ENCODE data around the gene LRRFIP2.
A peak's percentile ranks its signal among the peaks of the same experiment; 100 is the strongest.
"Not testable (repeated sequence)": the region's sequence is repeated elsewhere in the genome, so short reads cannot be mapped to it uniquely, and the experiment has no call there.

Gene LRRFIP2

GRCh38 chr3:37148208-37148607 lies 26.2 kb downstream of the LRRFIP2 start:
- no peak for DNase-seq (ENCODE audit: low read depth in 1 of 2, low spot score in 1 of 2)
- no peak for TF ChIP-seq SPI1 (IDR thresholded peaks at IDR 0.05; ENCODE audit: borderline replicate concordance, low read depth)
- TF ChIP-seq, protein P1, sequence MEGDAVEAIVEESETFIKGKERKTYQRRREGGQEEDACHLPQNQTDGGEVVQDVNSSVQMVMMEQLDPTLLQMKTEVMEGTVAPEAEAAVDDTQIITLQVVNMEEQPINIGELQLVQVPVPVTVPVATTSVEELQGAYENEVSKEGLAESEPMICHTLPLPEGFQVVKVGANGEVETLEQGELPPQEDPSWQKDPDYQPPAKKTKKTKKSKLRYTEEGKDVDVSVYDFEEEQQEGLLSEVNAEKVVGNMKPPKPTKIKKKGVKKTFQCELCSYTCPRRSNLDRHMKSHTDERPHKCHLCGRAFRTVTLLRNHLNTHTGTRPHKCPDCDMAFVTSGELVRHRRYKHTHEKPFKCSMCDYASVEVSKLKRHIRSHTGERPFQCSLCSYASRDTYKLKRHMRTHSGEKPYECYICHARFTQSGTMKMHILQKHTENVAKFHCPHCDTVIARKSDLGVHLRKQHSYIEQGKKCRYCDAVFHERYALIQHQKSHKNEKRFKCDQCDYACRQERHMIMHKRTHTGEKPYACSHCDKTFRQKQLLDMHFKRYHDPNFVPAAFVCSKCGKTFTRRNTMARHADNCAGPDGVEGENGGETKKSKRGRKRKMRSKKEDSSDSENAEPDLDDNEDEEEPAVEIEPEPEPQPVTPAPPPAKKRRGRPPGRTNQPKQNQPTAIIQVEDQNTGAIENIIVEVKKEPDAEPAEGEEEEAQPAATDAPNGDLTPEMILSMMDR (IDR thresholded peaks at IDR 0.05; ENCODE audit: insufficient read depth, low read length): no peak
- TF ChIP-seq POLR2AphosphoS5 (IDR thresholded peaks at IDR 0.05; ENCODE audit: low read depth): no peak
- no peak for TF ChIP-seq REST (IDR thresholded peaks at IDR 0.05; ENCODE audit: insufficient replicate concordance, low read depth)
- no peak for TF ChIP-seq GABPA (IDR thresholded peaks at IDR 0.05; ENCODE audit: low read depth)

DNA sequence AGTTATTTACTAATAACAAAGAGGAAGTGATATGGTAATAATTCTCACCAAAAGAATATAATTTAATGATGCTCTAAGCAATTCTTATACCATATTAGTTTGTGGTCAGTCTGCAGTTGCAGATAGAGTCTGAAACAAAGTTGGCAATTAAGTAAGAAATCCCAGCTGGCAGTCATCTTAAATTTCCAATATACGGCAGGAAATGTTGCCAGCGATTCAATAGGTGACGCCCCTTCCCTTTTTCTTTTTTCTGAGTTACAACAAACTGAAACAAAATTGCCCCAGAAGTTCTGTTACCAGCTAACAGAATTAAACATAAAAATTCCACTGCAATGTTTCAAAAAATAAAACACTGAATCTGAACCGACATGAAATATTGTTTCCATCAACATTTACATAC lies 26.7 kb downstream of the LRRFIP2 start:
- TF ChIP-seq, protein P1 (IDR thresholded peaks at IDR 0.05; ENCODE audit: insufficient read depth, low read length): no peak
- TF ChIP-seq SPI1 (IDR thresholded peaks at IDR 0.05; ENCODE audit: borderline replicate concordance, low read depth): peak; percentile 76; the same call in 1 of the 2 replicates
- peak in 1 of 2 experiments; percentile 61 for DNase-seq (ENCODE audit: low read depth in 1 of 2, low spot score in 1 of 2)
- peak overlapping the region; percentile 75 for H3K27ac ChIP-seq (replicated peaks)

More at GRCh38 chr3:37148208-37148607, 26.2 kb downstream of the LRRFIP2 start:
- Histone ChIP-seq H3K27me3 (ENCODE audit: insufficient read depth, poor library complexity, severe bottlenecking) (no peaks in the 10 kb centered on the region), H3K4me3 (replicated peaks; ENCODE audit: insufficient read depth, low read length) (no peak overlapping the region), H3K27ac (replicated peaks) (peak overlapping the region; percentile 75)

GRCh38 chr3:37146927-37147326 lies 27.5 kb downstream of the LRRFIP2 start:
- not testable (repeated sequence) for DNase-seq (ENCODE audit: low read depth in 1 of 2, low spot score in 1 of 2); H3K4me3 ChIP-seq (replicated peaks; ENCODE audit: insufficient read depth, low read length); H3K27me3 ChIP-seq (ENCODE audit: insufficient read depth, poor library complexity, severe bottlenecking)
- H3K27ac ChIP-seq (replicated peaks): peak overlapping the region; percentile 75

More for the DNA sequence above, 26.7 kb downstream of the LRRFIP2 start:
- Histone ChIP-seq H3K27me3 (ENCODE audit: insufficient read depth, poor library complexity, severe bottlenecking) (no peaks in the 10 kb centered on the region), H3K4me3 (replicated peaks; ENCODE audit: insufficient read depth, low read length) (no peak overlapping the region)

- Histone ChIP-seq H3K27me3 (ENCODE audit: insufficient read depth, poor library complexity, severe bottlenecking) (no peaks in the 10 kb centered on the region), H3K27ac (replicated peaks) (peak overlapping the region; percentile 75), H3K4me3 (replicated peaks; ENCODE audit: insufficient read depth, low read length) (no peak overlapping the region)
- TF ChIP-seq GABPA (IDR thresholded peaks at IDR 0.05; ENCODE audit: low read depth): no peak
- no peak for TF ChIP-seq REST (IDR thresholded peaks at IDR 0.05; ENCODE audit: insufficient replicate concordance, low read depth)
- TF ChIP-seq, protein P1 (IDR thresholded peaks at IDR 0.05; ENCODE audit: insufficient read depth, low read length): no peak
- TF ChIP-seq SPI1 (IDR thresholded peaks at IDR 0.05; ENCODE audit: borderline replicate concordance, low read depth): no peak
- no peak for TF ChIP-seq POLR2AphosphoS5 (IDR thresholded peaks at IDR 0.05; ENCODE audit: low read depth)
- peak; percentile 41 to 62 for DNase-seq (ENCODE audit: low read depth in 1 of 2, low spot score in 1 of 2)
Observed at GRCh38 chr3:37145611-37146010, 28.8 kb downstream of the LRRFIP2 start.

Measured in HL-60 (cell line).